Omental fat pad (tissue), 4 donors: Measurements from ENCODE around the gene SGSH. TPM values are rescaled to one million over a fixed set of nuclear protein-coding genes. Genes with fewer than 3 reads are reported as not detected.

Experiments used
- ATAC-seq: fragments of 150-250 bp; one replicate; pipeline ENCODE4 v1.9.1; 2016; ENCODE audit warnings: mild to moderate bottlenecking, moderate library complexity; ENCODE audit not compliant: low FRiP score
- DNase-seq: peaks from one replicate; pipeline ENCODE4 v3.0.0-alpha.2; 2019; ENCODE audit warnings: low spot score
- CTCF ChIP-seq, 3 donors: fragments of 450-650 bp; IDR thresholded peaks; one replicate each; pipeline ENCODE4 v1.5.1; 2016 to 2017; ENCODE audit warnings: antibody characterized with exemption in 3 of 3, mild to moderate bottlenecking in 3 of 3, moderate library complexity in 2 of 3
- total RNA-seq, 4 donors: library from RNA; depleted of rRNA; stranded (reverse); fragments of >200 nt; gene quantifications; one replicate each; pipeline ENCODE4 v1.1.0, GENCODE V29; 2016

Gene SGSH
- total RNA-seq, 4 donors from 2014 or later, result 16.2 to 32.2 (median 28.0) TPM

GRCh38 chr17:80225230-80225629 lies 5.1 kb upstream of the SGSH start:
- no peak for TF ChIP-seq CTCF (IDR thresholded peaks at IDR 0.05)
- DNase-seq (no peak), ATAC-seq (no peak)

GRCh38 chr17:80224683-80225082 lies 4.5 kb upstream of the SGSH start:
- no peak for ATAC-seq
- TF ChIP-seq CTCF (IDR thresholded peaks at IDR 0.05), result no peak
- DNase-seq, result no peak

GRCh38 chr17:80223838-80224497 lies 3.8 kb upstream of the SGSH start:
- no peak for TF ChIP-seq CTCF (IDR thresholded peaks at IDR 0.05)
- ATAC-seq (no peak), DNase-seq (no peak)

GRCh38 chr17:80223142-80223815 lies 3.1 kb upstream of the SGSH start:
- ATAC-seq (no peak), DNase-seq (no peak)
- no peak for TF ChIP-seq CTCF (IDR thresholded peaks at IDR 0.05)

- DNase-seq (no peak), ATAC-seq (no peak)
- TF ChIP-seq CTCF (IDR thresholded peaks at IDR 0.05), result no peak
Observed at GRCh38 chr17:80222376-80223141, 2.4 kb upstream of the SGSH start.

- no peak for TF ChIP-seq CTCF (IDR thresholded peaks at IDR 0.05)
- ATAC-seq, result no peak
Observed at GRCh38 chr17:80221351-80222105, 1.4 kb upstream of the SGSH start.

More at GRCh38 chr17:80221351-80222105, 1.4 kb upstream of the SGSH start:
- DNase-seq, result no peak
